Stimulated activated CD4-positive, alpha-beta T cell treated with anti-CD3 and anti-CD28 coated beads, Interleukin-2, amount 100 ng/mL, for 48 hours (primary cell): ENCODE measurements around the gene SORD.
"Not testable (repeated sequence)": the region's sequence is repeated elsewhere in the genome, so short reads cannot be mapped to it uniquely, and the experiment has no call there.

Experiments used
- DNase-seq, 2 donors: peaks; one replicate each; pipeline ENCODE4 v3.0.0-alpha.2; 2020

Gene SORD

DNA sequence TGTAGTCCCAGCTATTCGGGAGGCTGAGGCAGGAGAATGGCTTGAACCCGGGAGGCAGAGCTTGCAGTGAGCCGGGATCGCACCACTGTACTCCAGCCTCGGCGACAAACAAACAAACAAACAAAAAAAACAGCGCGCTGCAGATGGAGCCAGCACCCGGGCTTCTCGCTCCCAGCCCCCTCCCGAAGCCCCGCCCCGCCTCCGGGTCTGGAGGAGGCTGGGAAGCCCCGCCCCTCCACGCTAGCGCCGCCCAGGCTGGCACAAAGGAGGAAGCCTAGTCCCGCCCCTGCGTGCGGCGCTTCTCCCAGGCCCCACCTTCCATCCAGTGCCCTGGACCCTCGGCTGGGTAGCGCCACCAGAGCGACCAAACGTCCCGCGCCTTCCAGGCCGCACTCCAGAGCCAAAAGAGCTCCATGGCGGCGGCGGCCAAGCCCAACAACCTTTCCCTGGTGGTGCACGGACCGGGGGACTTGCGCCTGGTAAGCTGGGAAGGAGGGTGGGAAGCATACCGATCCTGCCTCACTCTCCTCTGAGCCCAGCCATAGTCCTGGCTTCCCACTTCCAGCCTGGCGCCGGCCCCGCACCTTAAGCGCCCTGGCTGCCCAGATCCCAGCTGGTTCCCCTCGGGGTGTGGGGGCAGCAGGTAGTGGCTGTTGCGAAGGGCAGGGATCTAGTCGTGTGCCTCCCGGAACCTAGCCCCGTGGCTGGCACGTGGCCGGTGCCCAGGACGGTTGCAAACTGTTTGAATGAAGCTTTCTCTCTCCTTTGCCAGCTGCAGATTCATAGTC is at the start of gene SORD:
TSS of gene SORD (plus strand) at position 325 of the 788 bp plus-strand sequence. CDS start at position 414, 89 bp downstream.
- DNase-seq = peak; percentile 92

DNA sequence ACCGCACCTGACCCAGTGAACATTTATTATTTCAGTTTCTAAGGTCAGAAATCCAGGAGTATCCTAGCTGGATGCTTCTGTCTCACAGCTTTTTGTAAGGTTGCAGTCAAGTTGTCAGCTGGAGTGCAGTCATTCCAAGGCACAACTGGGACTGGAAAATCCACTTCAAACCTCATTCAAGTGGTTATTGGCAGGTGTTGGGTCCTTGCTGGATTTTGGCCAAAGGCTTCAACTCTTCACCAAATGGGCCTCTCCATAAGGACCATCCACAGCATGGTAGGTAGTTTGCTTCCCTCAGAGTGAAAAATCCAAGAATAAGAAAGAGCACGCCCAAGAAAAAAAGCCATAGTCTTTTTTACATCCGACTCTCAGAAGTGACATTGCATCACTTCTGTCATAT is 46.8 kb upstream of the SORD start:
- not testable (repeated sequence) for DNase-seq

DNA sequence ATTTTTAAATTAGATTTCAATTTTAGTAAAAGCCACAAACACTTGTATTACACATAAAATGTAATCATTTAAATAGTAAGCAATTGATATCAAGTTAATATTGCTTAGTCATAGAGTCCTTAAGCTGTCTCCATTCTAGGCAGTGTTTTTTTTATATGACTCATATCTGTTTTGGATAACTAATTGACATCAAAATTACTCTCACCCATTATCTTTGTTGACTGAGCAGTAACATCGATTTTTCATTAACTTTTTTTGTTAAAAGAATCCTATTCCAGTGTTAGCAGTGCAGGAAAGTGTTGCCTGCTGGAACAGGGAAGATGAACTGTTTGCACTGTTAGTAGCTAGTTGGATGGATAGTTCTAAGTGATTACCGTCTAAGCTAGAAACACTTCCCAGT is 45.2 kb upstream of the SORD start:
- not testable (repeated sequence) for DNase-seq

DNA sequence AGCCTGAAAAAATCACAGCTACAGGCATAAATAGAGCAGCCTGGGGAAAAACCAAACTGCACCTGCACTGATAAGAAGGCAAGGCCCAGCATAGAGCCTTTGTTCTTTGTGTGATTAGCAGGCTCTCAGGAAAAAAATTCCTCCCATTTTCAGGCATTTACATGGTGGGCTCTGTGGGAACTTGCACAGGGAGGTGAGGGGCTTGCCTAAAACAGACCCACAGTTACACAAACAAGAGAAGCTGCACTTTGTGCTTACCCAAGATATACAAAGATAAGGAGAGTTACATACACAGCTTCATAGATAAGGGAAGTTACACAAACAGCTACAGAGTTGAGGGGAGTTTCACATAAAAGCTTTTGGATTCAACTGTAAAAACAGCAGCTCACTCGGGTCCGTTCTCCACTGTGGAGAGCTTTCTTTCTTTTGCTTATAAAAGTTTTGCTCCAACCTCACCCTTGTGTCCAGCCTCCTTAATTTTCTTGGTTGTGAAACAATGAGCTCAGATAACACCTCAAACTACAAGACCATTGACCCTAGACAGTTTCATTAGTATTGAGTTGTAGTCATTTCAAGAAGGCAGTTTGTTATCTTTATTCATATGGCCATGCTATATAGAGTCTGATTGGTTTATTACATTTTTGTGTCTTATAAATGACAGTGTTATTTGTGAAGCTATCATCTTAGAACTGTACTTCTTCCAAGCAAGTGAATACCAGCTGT is 43.2 kb upstream of the SORD start:
- not testable (repeated sequence) for DNase-seq

DNA sequence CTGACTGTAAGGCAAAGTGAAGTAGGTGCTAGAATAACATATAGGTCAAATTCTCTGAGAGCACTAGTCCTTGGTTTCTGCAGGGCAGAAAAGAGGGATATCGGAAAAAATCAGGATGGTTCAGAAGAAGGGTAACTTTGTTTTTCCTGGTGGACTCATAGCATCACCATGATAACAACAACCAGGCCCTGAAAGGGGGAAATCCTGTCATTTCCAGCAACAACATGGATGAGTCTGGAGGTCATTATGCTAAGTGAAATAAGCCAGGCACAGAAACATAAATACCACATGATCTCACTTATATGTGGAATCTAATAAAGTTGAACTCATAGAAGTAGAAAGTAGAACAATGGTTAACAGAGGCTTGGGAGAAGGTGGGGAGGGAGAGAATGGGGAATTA is 38.9 kb upstream of the SORD start:
- DNase-seq = not testable (repeated sequence)

DNA sequence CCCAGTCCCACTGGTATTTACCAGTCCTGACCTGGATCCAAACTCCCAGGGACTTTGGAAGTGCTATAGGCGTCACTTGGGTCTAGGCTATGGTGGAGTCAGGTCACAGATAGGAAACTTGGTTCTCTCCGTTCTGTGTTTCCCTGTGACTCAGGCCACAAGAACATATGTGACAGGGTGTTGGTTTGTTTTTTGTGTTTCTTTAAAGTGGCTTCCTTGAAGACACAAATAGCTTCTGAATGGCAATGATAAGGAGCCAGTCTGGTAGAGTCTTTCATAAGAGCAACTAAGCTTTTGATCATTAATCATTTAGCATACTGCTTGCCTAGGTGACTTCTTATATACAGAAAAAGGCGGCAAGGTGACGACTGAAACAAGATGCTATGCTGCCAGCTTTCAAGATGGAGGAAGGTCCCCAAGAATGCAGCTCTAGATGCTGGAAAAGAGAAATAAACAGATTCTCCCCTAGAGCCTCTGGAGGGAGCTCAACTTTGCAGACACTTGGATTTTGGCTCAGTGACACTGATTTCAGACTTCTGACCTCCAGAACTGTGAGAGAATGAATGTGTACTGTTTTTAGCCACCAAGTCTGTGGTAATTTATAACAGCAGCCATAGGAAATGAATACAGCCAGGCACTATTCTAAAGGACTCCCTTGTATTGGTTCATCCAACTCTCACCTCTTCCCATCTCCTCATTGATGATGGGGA is 36.5 kb upstream of the SORD start:
- DNase-seq = not testable (repeated sequence)

DNA sequence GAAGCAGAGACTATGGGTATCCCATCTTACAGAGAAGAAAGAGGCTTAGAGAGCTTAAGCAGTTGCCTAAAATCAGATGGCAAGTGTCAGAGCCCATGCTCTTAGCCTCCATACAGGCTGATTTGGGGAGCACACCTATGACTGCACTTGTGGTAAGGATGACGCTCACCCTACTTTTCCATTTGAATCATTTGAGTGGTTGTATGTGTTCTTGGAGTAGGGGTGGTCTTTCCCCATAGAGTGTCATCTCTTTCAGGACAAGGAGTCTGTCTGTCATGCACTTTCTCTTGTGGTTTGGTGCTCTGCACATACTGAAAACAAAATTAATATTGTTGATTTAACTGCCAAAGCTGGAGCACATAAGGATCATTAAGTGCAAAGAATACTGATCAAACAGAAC is 35.3 kb upstream of the SORD start:
- DNase-seq = not testable (repeated sequence)

DNA sequence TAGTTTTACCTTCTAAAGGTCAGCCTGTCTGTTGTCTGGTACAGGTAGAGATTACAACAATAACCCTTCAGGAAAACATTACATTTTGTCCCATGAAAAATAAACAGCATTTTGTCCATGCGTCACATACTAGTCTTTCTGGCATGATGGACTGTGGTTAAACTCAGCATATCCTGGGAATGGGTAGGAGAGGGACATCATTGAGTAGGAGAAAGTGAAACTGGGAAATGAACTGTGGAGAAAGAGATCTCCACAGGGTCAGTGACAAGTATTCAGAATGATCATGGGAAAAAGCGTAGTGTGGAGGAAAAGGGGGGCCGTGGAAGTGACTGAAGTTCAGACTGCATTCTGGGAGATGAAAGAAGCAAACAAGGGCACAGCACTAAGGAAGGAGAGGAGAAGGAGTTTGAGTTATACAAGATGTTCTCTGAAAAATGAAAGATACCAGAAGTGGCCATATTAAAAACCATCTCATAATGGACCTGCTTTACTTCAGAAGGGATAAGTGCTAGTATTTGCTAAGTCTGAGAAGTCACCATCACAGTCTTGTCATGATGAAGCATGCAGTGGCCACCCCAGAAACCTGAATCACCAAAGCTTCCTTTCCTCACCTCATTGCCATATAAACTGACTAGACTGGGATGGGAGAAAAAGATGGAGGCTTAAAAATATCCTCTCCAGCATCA is 34.7 kb upstream of the SORD start:
- not testable (repeated sequence) for DNase-seq

DNA sequence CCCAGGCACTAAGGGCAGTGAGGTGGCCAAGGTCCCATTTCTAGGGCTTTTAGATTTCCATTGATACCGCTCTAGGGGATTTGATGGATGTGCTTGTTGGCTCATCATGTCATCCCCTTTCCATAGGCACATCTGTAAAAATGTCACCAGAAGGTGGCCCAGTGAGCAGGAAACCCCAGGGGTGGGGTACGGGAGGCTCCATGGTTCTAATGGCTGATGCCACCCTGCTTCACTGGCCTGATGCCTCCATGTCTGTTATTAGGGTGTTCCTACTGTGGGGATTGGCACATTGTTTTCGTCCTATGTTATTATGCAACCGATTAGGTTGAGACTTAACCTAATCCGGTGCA is 34.1 kb upstream of the SORD start:
- not testable (repeated sequence) for DNase-seq

DNA sequence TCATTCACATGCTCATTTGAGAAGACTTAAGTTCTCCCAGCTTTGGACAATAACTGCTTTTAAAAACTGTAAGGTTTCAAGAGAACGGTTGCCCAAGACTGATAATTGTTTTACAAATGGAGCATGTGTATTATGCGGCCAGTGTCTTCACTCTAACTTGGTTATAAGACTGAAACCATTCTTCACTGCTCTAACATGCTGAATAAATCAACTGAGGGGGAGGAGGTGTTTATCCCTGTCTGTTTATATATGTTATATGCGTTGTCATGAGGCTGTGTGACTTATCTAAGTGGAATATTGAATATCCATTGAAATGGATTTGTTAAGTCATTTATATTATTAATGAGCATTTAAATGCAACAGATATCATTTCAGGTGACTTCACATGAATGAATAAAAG is 25.4 kb upstream of the SORD start:
- not testable (repeated sequence) for DNase-seq

DNA sequence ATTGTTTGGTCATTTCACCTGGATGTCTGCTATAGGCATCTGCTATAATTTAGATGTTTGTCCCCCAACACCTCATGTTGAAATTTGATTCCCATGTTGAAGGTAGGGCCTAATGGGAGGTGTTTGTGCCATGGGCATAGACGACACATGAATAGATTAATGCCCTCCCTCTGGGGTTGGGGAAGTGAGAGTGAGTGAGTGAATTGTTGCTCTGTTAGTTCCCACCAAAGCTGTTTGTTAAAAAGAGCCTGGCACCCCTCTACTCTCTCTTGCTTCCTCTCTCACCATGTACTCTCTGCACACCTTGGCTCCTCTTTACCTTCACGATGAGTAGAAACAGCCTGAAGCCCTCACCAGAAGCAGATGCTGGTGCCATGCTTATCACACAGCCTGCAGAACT is 23.9 kb upstream of the SORD start:
- DNase-seq = no peak

DNA sequence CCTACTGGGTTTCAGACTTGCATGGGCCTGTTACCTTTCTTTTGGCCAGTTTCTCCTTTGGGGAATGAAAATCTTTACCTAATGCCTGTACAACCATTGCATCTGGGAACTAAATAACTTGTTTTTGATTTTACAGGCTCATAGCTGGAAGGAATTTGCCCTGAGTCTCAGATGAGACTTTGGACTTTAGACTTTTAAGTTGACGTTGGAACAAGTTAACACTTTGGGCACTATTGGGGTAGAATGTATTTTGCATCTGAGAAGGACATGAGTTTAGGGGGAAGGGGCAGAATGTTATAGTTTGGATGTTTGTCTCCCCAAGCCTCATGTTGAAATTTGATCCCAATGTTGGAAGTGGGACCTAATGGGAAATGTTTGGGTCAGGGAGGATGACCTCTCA is 21.8 kb upstream of the SORD start:
- DNase-seq = not testable (repeated sequence)

DNA sequence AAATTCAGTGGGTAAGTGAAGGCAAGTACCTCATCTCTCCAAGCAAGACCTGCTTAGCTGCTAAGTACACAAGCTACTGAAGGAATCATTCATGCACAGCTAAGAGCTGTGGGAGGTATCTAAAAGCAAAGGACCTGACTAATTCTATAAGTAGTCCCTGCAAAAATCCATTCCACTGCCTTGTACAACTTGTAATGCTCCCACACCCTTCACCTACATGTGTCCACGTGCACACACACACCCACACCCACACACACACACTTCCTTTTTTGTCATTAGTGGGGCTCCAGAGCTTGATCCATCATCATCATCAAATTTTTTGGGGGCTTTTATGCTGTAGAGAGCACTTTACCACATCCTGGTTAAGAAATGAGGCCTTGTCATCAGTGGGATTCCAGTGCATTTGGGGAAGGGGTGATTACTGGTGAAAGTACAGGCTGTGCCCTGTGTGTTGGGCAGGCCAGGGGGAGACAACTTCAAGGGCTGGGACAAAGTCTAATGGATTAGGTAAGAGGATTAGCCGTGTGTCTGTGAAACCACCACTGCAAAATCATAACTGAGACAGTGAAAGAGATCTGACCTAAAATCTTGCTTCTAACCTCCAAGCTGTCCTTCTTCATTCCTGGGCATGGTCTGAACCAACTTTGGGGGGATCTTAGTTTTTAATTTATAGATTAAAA is 19.1 kb upstream of the SORD start:
- DNase-seq = not testable (repeated sequence)

DNA sequence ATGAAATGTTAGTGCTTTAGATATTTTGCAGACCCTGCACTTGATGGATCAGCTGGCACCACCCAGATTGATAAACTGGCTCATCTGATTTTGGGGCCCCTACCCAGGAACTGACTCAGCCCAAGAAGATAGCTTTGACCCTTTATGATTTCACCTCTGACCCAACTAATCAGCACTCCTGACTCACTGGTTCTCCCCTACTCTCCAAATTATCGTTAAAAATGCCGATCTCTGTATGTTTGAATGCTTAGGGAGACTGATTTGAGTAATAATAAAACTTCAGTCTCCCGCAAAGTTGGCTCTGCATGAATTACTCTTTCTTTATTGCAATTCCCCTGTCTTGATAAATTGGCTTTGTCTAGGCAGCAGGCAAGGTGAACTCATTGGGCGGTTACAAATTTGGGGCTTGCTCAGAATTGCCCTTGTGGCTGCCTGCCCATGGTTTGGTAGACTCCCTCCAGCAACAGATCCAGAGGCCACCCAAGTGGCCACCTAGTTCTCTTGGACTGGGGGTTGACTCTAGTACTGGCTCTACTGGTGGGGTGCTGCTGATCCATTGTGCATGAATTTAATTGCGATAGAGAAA is 18.3 kb upstream of the SORD start:
- not testable (repeated sequence) for DNase-seq

DNA sequence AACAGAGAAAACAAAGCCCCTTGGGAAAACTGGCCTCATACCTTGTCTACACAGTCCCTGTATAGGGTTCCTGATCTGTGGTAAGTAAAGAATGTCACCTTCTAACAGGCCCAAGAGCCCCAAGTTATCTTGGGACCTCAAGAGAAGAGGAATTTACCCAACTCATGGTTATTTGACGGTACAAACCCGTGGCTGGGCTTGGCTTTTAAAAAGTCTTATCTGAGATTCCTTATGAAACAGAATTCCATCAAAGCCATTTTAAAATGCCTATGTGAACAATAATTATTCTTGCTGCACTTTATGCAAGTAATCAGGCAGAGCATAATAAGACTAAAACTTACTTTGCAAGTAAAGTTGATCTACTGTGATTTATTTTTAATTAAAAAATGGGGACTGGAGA is 13.9 kb upstream of the SORD start:
- DNase-seq = no peak

DNA sequence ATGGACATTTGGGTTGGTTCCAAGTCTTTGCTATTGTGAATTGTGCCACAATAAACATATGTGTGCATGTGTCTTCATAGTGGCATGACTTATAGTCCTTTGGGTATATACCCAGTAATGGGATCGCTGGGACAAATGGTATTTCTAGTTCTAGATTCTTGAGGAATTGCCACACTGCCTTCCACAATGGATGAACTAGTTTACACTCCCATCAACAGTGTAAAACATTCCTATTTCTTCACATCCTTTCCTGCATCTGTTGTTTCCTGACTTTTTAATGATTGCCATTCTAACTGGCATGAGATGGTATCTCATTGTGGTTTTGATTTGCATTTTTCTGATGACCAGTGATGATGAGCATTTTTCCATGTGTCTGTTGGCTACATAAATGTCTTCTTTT is 7.9 kb upstream of the SORD start:
- DNase-seq = not testable (repeated sequence)

DNA sequence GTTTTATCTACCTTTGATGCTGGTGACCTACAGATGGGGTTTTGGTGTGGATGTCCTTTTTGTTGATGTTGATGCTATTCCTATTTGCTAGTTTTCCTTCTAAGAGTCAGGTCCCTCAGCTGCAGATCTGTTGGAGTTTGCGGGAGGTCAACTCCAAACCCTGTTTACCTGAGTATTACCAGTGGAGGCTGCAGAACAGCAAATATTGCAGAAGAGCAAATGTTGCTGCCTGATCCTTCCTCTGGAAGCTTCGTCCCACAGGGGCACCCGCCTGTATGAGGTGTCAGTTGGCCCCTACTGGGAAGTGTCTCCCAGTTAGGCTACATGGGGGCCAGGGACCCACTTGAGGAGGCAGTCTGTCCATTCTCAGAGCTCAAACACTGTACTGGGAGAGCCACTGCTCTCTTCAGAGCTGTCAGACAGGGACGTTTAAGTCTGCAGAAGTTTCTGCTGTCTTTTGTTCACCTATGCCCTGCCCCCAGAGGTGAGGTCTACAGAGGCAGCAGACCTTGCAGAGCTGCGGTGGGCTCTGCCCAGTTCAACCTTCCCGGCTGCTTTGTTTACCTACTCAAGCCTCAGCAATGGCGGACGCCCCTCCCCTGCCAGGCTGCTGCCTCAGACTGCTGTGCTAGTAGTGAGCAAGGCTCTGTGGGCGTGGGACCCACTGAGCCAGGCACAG is 2.6 kb upstream of the SORD start:
- not testable (repeated sequence) for DNase-seq

DNA sequence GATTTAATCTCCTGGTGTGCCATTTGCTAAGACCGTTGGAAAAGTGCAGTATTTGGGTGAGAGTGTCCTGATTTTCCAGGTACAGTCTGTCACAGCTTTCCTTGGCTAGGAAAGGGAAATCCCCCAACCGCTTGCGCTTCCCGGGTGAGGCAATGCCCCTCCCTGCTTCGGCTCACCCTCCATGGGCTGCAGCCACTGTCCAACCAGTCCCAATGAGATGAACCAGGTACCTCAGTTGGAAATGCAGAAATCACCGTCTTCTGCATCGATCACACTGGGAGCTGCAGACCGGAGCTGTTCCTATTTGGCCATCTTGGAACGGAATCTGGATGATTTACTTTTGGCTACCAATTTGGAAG is 2.1 kb upstream of the SORD start:
- not testable (repeated sequence) for DNase-seq

DNA sequence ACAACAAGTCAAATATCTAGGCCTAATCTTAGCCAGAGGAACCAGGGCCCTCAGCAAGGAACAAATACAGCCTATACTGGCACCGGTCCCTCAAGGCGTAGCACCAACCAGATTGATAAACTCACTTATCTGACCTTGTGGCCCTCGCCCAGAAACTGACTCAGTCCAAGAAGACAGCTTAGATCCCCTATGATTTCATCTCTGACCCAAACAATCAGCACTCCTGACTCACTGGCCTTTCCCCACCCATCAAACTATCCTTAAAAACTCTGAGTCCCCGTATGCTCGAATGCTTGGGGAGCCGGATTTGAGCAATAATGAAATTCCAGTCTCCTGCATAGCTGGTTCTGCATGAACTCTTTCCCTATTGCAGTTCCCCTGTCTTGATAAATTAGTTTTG is 1.6 kb upstream of the SORD start:
- no peak for DNase-seq

DNA sequence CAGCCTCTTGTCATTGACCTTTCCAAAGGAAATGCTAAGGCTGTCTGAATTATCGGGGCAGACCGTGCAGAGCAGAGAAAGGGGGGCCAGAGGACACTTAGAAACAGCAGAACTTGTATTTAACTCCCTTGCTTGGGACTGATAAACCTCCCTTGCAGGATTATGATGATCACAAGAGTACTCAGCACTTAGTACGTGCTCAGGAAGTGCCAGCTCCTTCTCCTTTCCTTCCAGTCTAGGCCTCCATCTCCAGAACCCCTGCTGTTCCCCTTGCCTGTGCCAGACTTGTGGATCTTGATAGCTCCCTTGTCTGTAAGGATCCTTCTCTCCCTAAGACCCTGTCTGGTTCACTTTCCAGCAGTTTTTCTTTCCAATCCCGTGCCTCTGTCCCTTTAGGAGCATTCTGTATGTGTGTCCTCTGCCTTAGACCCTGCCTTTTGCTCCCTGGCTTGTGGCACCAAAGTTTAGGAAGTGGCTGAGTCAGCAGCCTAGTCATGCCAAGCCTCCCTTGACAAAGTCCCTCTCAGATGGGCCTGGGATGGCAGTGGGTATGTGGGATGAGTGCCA is 747 bp downstream of the SORD start:
- no peak for DNase-seq

DNA sequence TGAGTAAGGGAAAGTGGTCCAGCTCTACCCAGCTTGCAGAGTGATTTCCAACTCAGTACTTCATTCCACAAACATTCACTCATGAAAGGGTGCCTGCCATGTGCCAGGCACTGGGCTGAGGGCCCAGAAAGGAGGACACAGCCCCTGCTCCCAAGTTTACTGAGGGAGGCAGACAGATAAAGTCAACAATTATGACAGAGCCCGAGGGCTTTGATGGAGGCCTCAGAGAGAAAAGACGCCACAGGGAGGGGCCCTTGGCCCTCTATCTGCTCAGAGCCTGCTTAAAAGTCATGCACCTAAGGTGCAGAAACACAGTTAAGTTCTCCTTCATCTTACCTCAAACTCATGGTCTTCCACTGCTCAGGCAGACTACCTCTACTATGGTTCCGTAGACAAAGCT is 1.7 kb downstream of the SORD start:
- DNase-seq = not testable (repeated sequence)
